Vagina (tissue), 2 donors: ENCODE measurements around the gene RABL6.

Experiments
- CTCF ChIP-seq, 3 experiments: fragments of 450-650 bp in 2 of 3; fragments of 200-600 bp in 1 of 3; sonication (generic) in 1 of 3; IDR thresholded peaks; one replicate each; pipeline ENCODE4 v1.5.1; 2017 to 2019; ENCODE audit warnings: antibody characterized with exemption in 3 of 3, mild to moderate bottlenecking in 2 of 3, moderate library complexity in 2 of 3
- POLR2A ChIP-seq, 2 donors: fragments of 450-650 bp; IDR thresholded peaks; one replicate each; pipeline ENCODE4 v1.6.1; 2017; ENCODE audit warnings: antibody characterized with exemption in 2 of 2, mild to moderate bottlenecking in 2 of 2, moderate library complexity in 2 of 2

DNA sequence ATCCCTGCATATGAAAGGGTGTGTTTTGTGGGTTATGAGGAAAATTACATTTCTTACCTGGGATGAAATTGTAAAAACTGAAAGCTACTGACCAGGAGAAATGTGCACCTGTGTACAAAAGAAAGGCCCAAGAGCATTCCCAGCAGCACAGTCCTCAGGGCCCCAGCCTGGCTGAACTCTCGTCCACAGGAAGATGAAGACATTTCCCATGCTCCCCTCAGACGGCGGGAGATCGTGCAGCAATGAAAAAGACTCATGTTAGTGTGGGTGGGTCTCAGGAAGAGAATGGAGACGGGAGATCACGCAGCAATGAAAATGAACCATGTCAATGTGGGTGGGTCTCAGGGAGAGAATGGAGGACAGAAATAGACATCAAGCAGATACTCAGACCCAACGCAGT, 30.8 kb upstream of the RABL6 start:
- TF ChIP-seq POLR2A (IDR thresholded peaks at IDR 0.05) (no peak), CTCF (IDR thresholded peaks at IDR 0.05) (no peak)
